ENCODE data around the gene FAM241B.

Gene FAM241B

DNA sequence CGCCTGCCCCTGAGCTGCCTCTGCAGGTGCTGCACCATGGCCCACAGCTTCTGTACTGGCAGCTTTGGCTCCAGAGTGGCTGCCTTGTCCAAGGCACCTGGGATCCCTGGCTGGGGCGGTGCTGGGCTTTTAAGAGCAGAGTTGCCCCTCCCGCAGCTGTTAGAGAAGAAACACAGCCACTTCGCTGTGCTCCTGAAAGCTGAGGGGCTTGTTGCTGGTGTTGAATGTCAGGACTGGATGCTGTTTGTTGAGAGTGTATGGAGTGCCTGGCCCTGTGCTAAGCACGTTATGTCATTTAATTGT lies 6.2 kb downstream of the FAM241B start:
- H3K36me3 ChIP-seq (ENCODE audit: low read length) = no peaks in the 10 kb centered on the region
- no peak overlapping the region for H3K4me2 ChIP-seq (ENCODE audit: low read depth, low read length, poor library complexity, severe bottlenecking)
- TF ChIP-seq, protein P1, sequence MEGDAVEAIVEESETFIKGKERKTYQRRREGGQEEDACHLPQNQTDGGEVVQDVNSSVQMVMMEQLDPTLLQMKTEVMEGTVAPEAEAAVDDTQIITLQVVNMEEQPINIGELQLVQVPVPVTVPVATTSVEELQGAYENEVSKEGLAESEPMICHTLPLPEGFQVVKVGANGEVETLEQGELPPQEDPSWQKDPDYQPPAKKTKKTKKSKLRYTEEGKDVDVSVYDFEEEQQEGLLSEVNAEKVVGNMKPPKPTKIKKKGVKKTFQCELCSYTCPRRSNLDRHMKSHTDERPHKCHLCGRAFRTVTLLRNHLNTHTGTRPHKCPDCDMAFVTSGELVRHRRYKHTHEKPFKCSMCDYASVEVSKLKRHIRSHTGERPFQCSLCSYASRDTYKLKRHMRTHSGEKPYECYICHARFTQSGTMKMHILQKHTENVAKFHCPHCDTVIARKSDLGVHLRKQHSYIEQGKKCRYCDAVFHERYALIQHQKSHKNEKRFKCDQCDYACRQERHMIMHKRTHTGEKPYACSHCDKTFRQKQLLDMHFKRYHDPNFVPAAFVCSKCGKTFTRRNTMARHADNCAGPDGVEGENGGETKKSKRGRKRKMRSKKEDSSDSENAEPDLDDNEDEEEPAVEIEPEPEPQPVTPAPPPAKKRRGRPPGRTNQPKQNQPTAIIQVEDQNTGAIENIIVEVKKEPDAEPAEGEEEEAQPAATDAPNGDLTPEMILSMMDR (IDR thresholded peaks at IDR 0.05; ENCODE audit: insufficient read depth, low read length, poor library complexity, severe bottlenecking) = no peak
- TF ChIP-seq EZH2phosphoT487 (conservative IDR thresholded peaks at IDR 0.05; ENCODE audit: low read length) = no peak
- H3K9me2 ChIP-seq (replicated peaks; ENCODE audit: insufficient read depth, low read length) = no peaks in the 10 kb centered on the region
- H3K27me3 ChIP-seq (ENCODE audit: low read length) = no peaks in the 10 kb centered on the region
- H3K9ac ChIP-seq (ENCODE audit: low read length) = no peak overlapping the region
- no peak overlapping the region for H3K4me3 ChIP-seq (ENCODE audit: insufficient read depth, low read length, poor library complexity, severe bottlenecking)
- no peaks in the 10 kb centered on the region for H3K79me2 ChIP-seq (ENCODE audit: insufficient read depth, low read length)
- H2AFZ ChIP-seq (ENCODE audit: low read depth, low read length, severe bottlenecking) = no peak overlapping the region
- H3K27ac ChIP-seq (ENCODE audit: low read depth, low read length) = no peak overlapping the region
- H4K20me1 ChIP-seq (ENCODE audit: low read depth, low read length) = no peaks in the 10 kb centered on the region
- H3F3A ChIP-seq (ENCODE audit: insufficient read depth) = no peaks in the 10 kb centered on the region
- no peaks in the 10 kb centered on the region for H3K9me3 ChIP-seq (ENCODE audit: insufficient read depth, low read length)

DNA sequence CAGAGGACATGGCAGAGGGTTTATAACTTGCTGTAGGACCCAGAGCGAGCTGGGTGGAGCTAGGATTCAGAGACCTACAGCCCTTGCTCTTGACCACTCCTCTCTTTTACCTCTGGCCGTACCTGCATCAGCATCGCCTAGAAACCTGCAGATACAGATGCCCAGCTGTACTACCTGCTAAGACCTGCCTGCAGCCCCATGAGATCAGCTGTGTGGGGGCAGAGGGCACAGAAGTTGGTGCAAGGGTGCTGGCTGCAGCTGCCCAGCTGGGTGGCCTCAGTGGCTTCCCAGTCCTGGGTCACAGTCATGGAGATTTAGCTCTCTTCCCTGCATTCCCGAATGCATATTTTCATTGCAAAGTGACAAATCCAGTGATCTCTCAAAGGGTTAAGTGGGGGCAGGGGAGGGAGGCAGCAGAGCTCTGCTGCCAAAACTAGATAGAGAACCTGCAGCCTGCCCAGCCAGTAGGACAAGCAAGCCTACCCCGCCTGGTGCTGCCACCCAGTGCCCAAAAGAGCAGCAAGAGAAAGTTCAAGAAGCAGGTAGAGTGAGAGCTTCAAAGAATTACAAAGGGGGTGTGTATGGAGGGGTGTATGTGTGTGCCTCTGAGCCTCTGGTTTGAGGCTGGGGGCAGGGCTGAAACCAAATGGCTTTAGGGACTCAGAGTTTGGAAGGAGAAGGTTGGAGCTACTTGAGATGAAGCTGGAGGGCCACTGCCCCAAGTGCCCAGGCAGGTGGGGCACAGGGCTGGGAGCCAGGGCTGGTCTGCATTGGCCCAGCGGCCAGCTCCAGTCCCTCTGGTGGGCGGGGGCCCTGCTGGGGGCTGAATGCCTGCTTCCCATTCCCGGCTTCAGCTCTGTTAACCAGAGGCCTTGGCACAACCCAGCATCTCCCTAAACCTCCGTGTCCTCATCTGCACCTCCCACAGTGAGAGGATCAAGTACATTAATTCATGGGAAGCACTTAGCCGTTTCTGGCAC lies 6.9 kb downstream of the FAM241B start:
- Histone ChIP-seq H3K27me3 (ENCODE audit: low read length) (no peaks in the 10 kb centered on the region), H3K4me2 (ENCODE audit: low read depth, low read length, poor library complexity, severe bottlenecking) (no peak overlapping the region), H3F3A (ENCODE audit: insufficient read depth) (no peaks in the 10 kb centered on the region), H3K27ac (ENCODE audit: low read depth, low read length) (no peak overlapping the region), H3K9me2 (replicated peaks; ENCODE audit: insufficient read depth, low read length) (no peaks in the 10 kb centered on the region), H3K4me3 (ENCODE audit: insufficient read depth, low read length, poor library complexity, severe bottlenecking) (no peak overlapping the region), H3K9ac (ENCODE audit: low read length) (no peak overlapping the region), H3K36me3 (ENCODE audit: low read length) (no peaks in the 10 kb centered on the region), H4K20me1 (ENCODE audit: low read depth, low read length) (no peaks in the 10 kb centered on the region), H2AFZ (ENCODE audit: low read depth, low read length, severe bottlenecking) (no peak overlapping the region), H3K79me2 (ENCODE audit: insufficient read depth, low read length) (no peaks in the 10 kb centered on the region), H3K9me3 (ENCODE audit: insufficient read depth, low read length) (no peaks in the 10 kb centered on the region)
- TF ChIP-seq EZH2phosphoT487 (conservative IDR thresholded peaks at IDR 0.05; ENCODE audit: low read length) = no peak
- TF ChIP-seq, protein P1 (IDR thresholded peaks at IDR 0.05; ENCODE audit: insufficient read depth, low read length, poor library complexity, severe bottlenecking) = no peak

DNA sequence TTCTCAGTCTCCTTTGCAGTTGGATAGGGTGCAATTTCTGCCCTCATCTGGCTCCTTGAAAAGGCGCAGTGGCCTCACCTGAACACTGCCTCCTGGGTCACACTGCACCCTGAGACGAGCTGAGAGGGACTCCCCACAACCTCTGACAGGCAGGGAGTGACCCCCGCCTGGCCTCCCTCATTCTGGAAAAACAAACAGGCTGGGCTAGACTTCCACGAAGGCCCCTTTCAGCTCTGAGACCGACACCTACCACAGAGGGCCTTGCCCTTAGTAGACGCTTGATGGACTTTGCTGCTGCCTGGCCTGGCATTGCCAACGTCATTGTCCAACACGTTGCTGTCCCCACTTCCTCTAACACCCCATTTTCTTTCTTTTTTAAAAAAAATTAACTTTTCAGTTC lies 8.6 kb downstream of the FAM241B start:
- H3K9ac ChIP-seq (ENCODE audit: low read length) = no peak overlapping the region
- no peak overlapping the region for H3K4me3 ChIP-seq (ENCODE audit: insufficient read depth, low read length, poor library complexity, severe bottlenecking)
- H3K27me3 ChIP-seq (ENCODE audit: low read length) = no peaks in the 10 kb centered on the region
- no peak for TF ChIP-seq EZH2phosphoT487 (conservative IDR thresholded peaks at IDR 0.05; ENCODE audit: low read length)
- TF ChIP-seq, protein P1 (IDR thresholded peaks at IDR 0.05; ENCODE audit: insufficient read depth, low read length, poor library complexity, severe bottlenecking) = no peak
- H3F3A ChIP-seq (ENCODE audit: insufficient read depth) = no peaks in the 10 kb centered on the region
- no peak overlapping the region for H3K4me2 ChIP-seq (ENCODE audit: low read depth, low read length, poor library complexity, severe bottlenecking)
- H3K27ac ChIP-seq (ENCODE audit: low read depth, low read length) = no peak overlapping the region
- no peak overlapping the region for H2AFZ ChIP-seq (ENCODE audit: low read depth, low read length, severe bottlenecking)
- no peaks in the 10 kb centered on the region for H3K36me3 ChIP-seq (ENCODE audit: low read length)
- H4K20me1 ChIP-seq (ENCODE audit: low read depth, low read length) = no peaks in the 10 kb centered on the region
- no peaks in the 10 kb centered on the region for H3K79me2 ChIP-seq (ENCODE audit: insufficient read depth, low read length)
- H3K9me2 ChIP-seq (replicated peaks; ENCODE audit: insufficient read depth, low read length) = no peaks in the 10 kb centered on the region
- no peaks in the 10 kb centered on the region for H3K9me3 ChIP-seq (ENCODE audit: insufficient read depth, low read length)
